Body of pancreas (tissue), 4 donors: ENCODE results near the gene BAG5. TPM values are rescaled to one million over a fixed set of nuclear protein-coding genes. Genes with fewer than 3 reads are reported as not detected.

Source experiments
- ATAC-seq: fragments of 150-250 bp; one replicate; pipeline ENCODE4 v1.9.1; 2016
- DNase-seq, 4 donors: peaks; one replicate each; pipeline ENCODE4 v3.0.0-alpha.2; 2019
- H3K27ac ChIP-seq, 4 donors: fragments of 200-600 bp; sonication (generic); 1 replicate in 3 of 4; 2 replicates in 1 of 4; pipeline versions ENCODE4 v1.5.1 to v1.6.1; 2016 to 2019; ENCODE audit warnings: mild to moderate bottlenecking in 1 of 4, mixed read lengths in 1 of 4, moderate library complexity in 1 of 4
- H3K27me3 ChIP-seq, 2 donors: fragments of 200-600 bp; sonication (generic); one replicate each; pipeline ENCODE4 v1.6.0; 2016; ENCODE audit warnings: mild to moderate bottlenecking in 1 of 2
- H3K36me3 ChIP-seq, 2 donors: fragments of 200-600 bp; sonication (generic); replicated peaks in 1 of 2; 2 replicates each; pipeline ENCODE4 v1.5.1; 2016; ENCODE audit warnings: low read depth in 2 of 2; ENCODE audit not compliant: insufficient read depth in 1 of 2
- H3K4me1 ChIP-seq: fragments of 200-600 bp; sonication (generic); one replicate; pipeline ENCODE4 v1.6.0; 2016
- H3K4me3 ChIP-seq, 2 donors: fragments of 200-600 bp; sonication (generic); 1 replicate in 1 of 2; 2 replicates in 1 of 2; pipeline ENCODE4 v1.5.1; 2016 to 2019
- H3K9me3 ChIP-seq, 3 donors: fragments of 200-600 bp; sonication (generic); 1 replicate in 2 of 3; 2 replicates in 1 of 3; pipeline ENCODE4 v1.5.1; 2016
- CTCF ChIP-seq, 7 experiments: fragments of 450-650 bp in 4 of 7; fragments of 200-600 bp in 3 of 7; sonication (generic) in 3 of 7; IDR thresholded peaks; one replicate each; pipeline ENCODE4 v1.5.1; 2016 to 2019; ENCODE audit warnings: antibody characterized with exemption in 7 of 7
- POLR2A ChIP-seq, 3 donors: fragments of 450-650 bp; IDR thresholded peaks; one replicate each; pipeline ENCODE4 v1.6.1; 2016; ENCODE audit warnings: antibody characterized with exemption in 3 of 3, mild to moderate bottlenecking in 2 of 3
- WGBS, 2 donors: methylation state at CpG; one replicate each; pipeline ENCODE4 v1.1.5; 2017; 5-methylcytosine and 5-hydroxymethylcytosine counted together
- intact Hi-C: fragments of 100-400 bp; cut with DNase I; formaldehyde crosslinking; loops from one replicate; pipeline ENCODE4 v1.15.1; 2023
- total RNA-seq, 2 donors: library from RNA; depleted of rRNA; stranded (reverse); fragments of >200 nt; gene quantifications; one replicate each; pipeline ENCODE4 v1.1.0, GENCODE V29; 2016

BAG5 gene
- total RNA-seq, 2 donors from 2014 or later, result 9.9 to 11.9 TPM

DNA sequence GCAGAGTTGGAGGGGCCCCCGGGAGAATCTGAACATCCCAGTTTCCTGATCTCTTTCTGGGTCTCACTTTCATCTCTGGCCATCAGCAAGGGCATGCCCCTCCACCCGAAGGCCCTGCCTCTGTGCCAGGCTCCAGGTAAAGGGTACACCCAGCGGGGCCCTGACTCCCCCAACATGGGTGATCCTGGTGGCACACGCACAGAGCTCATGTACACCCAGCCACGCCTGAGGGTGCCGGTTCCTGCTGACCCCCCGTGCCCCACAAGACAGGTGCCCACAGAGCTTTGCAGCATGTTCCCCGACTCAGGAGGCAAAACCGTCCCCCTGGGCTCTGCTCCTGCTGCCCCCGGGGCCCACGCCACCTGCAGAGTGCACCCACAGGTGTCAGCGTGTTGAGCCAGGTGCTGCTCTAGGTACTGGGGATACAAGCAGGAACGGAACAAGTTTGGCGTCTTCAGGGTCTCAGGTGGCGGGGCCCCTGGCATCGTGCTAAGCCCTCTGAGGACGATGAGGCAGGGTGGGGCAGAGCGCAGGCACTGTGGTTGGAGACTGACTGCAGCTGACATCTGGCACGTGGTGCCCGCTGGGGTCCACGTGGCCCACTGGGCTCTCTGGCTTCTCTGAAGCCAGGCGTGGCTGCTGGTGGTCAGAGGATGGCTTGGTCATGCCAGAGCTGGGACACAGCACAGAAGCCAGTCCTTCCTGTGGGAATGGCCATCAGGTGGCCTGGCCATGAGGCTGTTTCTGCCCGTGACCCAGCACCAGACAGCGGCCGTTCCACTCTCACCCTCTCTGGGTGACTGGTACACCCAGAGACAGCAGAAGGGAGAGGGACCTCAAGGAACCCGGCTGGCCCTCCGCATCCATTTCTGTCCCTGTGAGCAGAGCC is 13.8 kb downstream of the BAG5 start:
- Histone ChIP-seq H3K36me3 (no peaks in the 10 kb centered on the region), H3K27ac (peak overlapping the region; percentile 39 to 81 (median 76)), H3K9me3 (no peaks in the 10 kb centered on the region), H3K4me3 (no peak overlapping the region), H3K27me3 (no peaks in the 10 kb centered on the region), H3K4me1 (peaks cover 20% of the 10 kb centered on the region)
- TF ChIP-seq POLR2A (IDR thresholded peaks at IDR 0.05) (no peak), CTCF (IDR thresholded peaks at IDR 0.05) (no peak)
- intact Hi-C loops, result no loop called here
- DNase-seq, result peak in 1 of 4 donors; percentile 10
- WGBS, 2 donors, result 72 to 84% methylated on average over 7 to 25 of the region's 27 CpGs
- ATAC-seq, result no peak

GRCh38 chr14:103547941-103548462 is 14.5 kb downstream of the BAG5 start:
- no peak for ATAC-seq
- Histone ChIP-seq H3K4me1 (peaks cover 27% of the 10 kb centered on the region), H3K4me3 (no peak overlapping the region), H3K9me3 (no peaks in the 10 kb centered on the region), H3K27me3 (no peaks in the 10 kb centered on the region), H3K36me3 (no peaks in the 10 kb centered on the region), H3K27ac (no peak overlapping the region)
- intact Hi-C loops, result no loop called here
- 84 to 89% methylated on average over 17 to 18 of the region's 18 CpGs for WGBS, 2 donors
- peak in 1 of 4 donors; percentile 12 for DNase-seq
- TF ChIP-seq POLR2A (IDR thresholded peaks at IDR 0.05), result no peak
- no peak for TF ChIP-seq CTCF (IDR thresholded peaks at IDR 0.05)

DNA sequence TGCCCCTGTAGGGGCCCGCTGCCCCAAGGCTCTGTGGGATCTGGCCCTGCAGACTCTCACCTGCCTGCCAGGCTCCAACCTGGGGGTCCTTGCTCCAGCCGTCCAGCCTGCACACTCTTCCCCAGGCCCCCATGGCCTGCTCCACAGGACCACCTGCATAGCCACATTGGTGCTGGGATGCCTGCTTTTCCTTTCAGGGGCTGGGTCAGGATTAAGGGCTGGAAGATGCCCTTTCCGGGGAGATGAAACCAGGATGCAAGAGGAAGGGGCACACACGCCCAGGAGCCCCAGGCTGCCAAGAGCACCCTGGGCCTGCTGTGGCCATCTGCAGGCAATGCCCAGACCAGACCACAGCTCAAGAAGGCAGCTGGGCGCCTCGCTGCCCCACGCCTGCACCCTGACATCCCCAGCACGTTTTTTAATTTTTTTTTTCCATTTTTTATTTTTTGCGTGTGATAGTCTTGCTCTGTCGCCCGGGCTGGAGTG is 15.0 kb downstream of the BAG5 start:
- DNase-seq (no peak), ATAC-seq (no peak)
- intact Hi-C loops, result no loop called here
- H3K4me3 ChIP-seq, result no peak overlapping the region
- H3K36me3 ChIP-seq, result no peaks in the 10 kb centered on the region
- H3K27ac ChIP-seq, result no peak overlapping the region
- 70 to 78% methylated on average over 9 to 11 of the region's 11 CpGs for WGBS, 2 donors
- no peaks in the 10 kb centered on the region for H3K9me3 ChIP-seq
- TF ChIP-seq CTCF (IDR thresholded peaks at IDR 0.05) (no peak), POLR2A (IDR thresholded peaks at IDR 0.05) (no peak)
- no peaks in the 10 kb centered on the region for H3K27me3 ChIP-seq
- peaks cover 32% of the 10 kb centered on the region for H3K4me1 ChIP-seq

GRCh38 chr14:103546652-103547454 is 15.6 kb downstream of the BAG5 start:
- H3K4me3 ChIP-seq, result no peak overlapping the region
- peaks cover 39% of the 10 kb centered on the region for H3K4me1 ChIP-seq
- no peaks in the 10 kb centered on the region for H3K27me3 ChIP-seq
- no peak overlapping the region for H3K27ac ChIP-seq
- intact Hi-C loops, result no loop called here
- ATAC-seq (peak; percentile 44), DNase-seq (peak; percentile 72 to 82 (median 74))
- 20 to 22% methylated on average over 10 to 21 of the region's 21 CpGs for WGBS, 2 donors
- no peaks in the 10 kb centered on the region for H3K9me3 ChIP-seq
- H3K36me3 ChIP-seq, result no peaks in the 10 kb centered on the region
- TF ChIP-seq CTCF (IDR thresholded peaks at IDR 0.05), result peak; percentile 75 to 97 (median 87)
- TF ChIP-seq POLR2A (IDR thresholded peaks at IDR 0.05), result no peak
